A549 (cell line): ENCODE results near the gene ADAM19.

ENCODE experiments used
- BCL3 ChIP-seq: fragments of >200 bp; sonication (Bioruptor Twin); formaldehyde crosslinking; IDR thresholded peaks from 3 replicates; pipeline ENCODE4 v1.6.1; 2016
- RFX5 ChIP-seq: fragments of 450-650 bp; IDR thresholded peaks from 2 replicates; pipeline ENCODE4 v1.7.1; 2014; ENCODE audit warnings: antibody characterized with exemption, mild to moderate bottlenecking, moderate library complexity
- TF ChIP-seq, protein P1 (sequence below): fragments of >200 bp; sonication (Bioruptor Twin); formaldehyde crosslinking; IDR thresholded peaks from 3 replicates; pipeline ENCODE4 v1.5.1; 2016

- TF ChIP-seq, protein P1, sequence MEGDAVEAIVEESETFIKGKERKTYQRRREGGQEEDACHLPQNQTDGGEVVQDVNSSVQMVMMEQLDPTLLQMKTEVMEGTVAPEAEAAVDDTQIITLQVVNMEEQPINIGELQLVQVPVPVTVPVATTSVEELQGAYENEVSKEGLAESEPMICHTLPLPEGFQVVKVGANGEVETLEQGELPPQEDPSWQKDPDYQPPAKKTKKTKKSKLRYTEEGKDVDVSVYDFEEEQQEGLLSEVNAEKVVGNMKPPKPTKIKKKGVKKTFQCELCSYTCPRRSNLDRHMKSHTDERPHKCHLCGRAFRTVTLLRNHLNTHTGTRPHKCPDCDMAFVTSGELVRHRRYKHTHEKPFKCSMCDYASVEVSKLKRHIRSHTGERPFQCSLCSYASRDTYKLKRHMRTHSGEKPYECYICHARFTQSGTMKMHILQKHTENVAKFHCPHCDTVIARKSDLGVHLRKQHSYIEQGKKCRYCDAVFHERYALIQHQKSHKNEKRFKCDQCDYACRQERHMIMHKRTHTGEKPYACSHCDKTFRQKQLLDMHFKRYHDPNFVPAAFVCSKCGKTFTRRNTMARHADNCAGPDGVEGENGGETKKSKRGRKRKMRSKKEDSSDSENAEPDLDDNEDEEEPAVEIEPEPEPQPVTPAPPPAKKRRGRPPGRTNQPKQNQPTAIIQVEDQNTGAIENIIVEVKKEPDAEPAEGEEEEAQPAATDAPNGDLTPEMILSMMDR = no peak
- TF ChIP-seq BCL3 (no peak), RFX5 (no peak)
Observed at GRCh38 chr5:157562111-157562581, 13.4 kb downstream of the ADAM19 start.
